ENCODE data around the gene LTB4R.
"Not testable (repeated sequence)": the region's sequence is repeated elsewhere in the genome, so short reads cannot be mapped to it uniquely, and the experiment has no call there.

LTB4R gene

GRCh38 chr14:24325041-24325530 lies 13.8 kb downstream of the LTB4R start:
- ChIA-PET CTCF (interaction anchor here (1.2 to 37.5 kb wide), 7 partner anchors 8 to 353 kb away, joined by 3 to 1633 read pairs (median 4); partner anchors contain the start of genes ADCY4, CBLN3, CIDEB and DHRS1), POLR2A (no interaction called here)
- TF ChIP-seq CTCF (IDR thresholded peaks at IDR 0.05; ENCODE audit: insufficient read depth, low read length, missing control alignments): no peak
- no peak for DNase-seq (ENCODE audit: low read depth, low spot score)
- H3K4me3 ChIP-seq (ENCODE audit: low read depth, low read length): no peak overlapping the region

- no peak for DNase-seq (ENCODE audit: low read depth, low spot score)
- H3K4me3 ChIP-seq (ENCODE audit: low read depth, low read length): no peak overlapping the region
- no peak for TF ChIP-seq CTCF (IDR thresholded peaks at IDR 0.05; ENCODE audit: insufficient read depth, low read length, missing control alignments)
- ChIA-PET POLR2A (no interaction called here), CTCF (interaction anchor here (0.6 to 37.5 kb wide), 5 partner anchors 7 to 101 kb away, joined by 3 to 1633 read pairs (median 114); partner anchors contain the start of genes ADCY4, CBLN3, CIDEB and DHRS1)
Observed at GRCh38 chr14:24325963-24326362, 14.7 kb downstream of the LTB4R start.

GRCh38 chr14:24327303-24327702 lies 16.0 kb downstream of the LTB4R start:
- DNase-seq (ENCODE audit: low read depth, low spot score): no peak
- TF ChIP-seq CTCF (IDR thresholded peaks at IDR 0.05; ENCODE audit: insufficient read depth, low read length, missing control alignments): no peak
- no peak overlapping the region for H3K4me3 ChIP-seq (ENCODE audit: low read depth, low read length)
- POLR2A ChIA-PET: no interaction called here
- CTCF ChIA-PET: interaction anchor here (1.1 to 37.5 kb wide), 9 partner anchors 8 to 100 kb away, joined by 3 to 1633 read pairs (median 14); partner anchors contain the start of genes CBLN3, CIDEB, DHRS1 and KHNYN

GRCh38 chr14:24327914-24328313 lies 16.6 kb downstream of the LTB4R start:
- DNase-seq (ENCODE audit: low read depth, low spot score); POLR2A ChIA-PET; H3K4me3 ChIP-seq (ENCODE audit: low read depth, low read length): not testable (repeated sequence)
- peak; percentile 17 for TF ChIP-seq CTCF (IDR thresholded peaks at IDR 0.05; ENCODE audit: insufficient read depth, low read length, missing control alignments)
- CTCF ChIA-PET: interaction anchor here (0.5 to 37.5 kb wide), 12 partner anchors 9 to 343 kb away, joined by 3 to 1633 read pairs (median 6); partner anchors contain the start of genes CBLN3, CIDEB, DHRS1 and KHNYN

GRCh38 chr14:24329073-24329663 lies 17.9 kb downstream of the LTB4R start:
- ChIA-PET CTCF (interaction anchor here (1.0 to 37.5 kb wide), 9 partner anchors 10 to 98 kb away, joined by 3 to 1633 read pairs (median 14); partner anchors contain the start of genes CBLN3, CIDEB, DHRS1 and KHNYN), POLR2A (no interaction called here)
- TF ChIP-seq CTCF (IDR thresholded peaks at IDR 0.05; ENCODE audit: insufficient read depth, low read length, missing control alignments): no peak
- no peak overlapping the region for H3K4me3 ChIP-seq (ENCODE audit: low read depth, low read length)
- no peak for DNase-seq (ENCODE audit: low read depth, low spot score)

GRCh38 chr14:24329736-24330135 lies 18.4 kb downstream of the LTB4R start:
- DNase-seq (ENCODE audit: low read depth, low spot score): no peak
- TF ChIP-seq CTCF (IDR thresholded peaks at IDR 0.05; ENCODE audit: insufficient read depth, low read length, missing control alignments): no peak
- POLR2A ChIA-PET: no interaction called here
- CTCF ChIA-PET: interaction anchor here (1.0 to 37.5 kb wide), 9 partner anchors 9 to 98 kb away, joined by 3 to 1633 read pairs (median 23); partner anchors contain the start of genes CBLN3, CIDEB, DHRS1 and KHNYN
- H3K4me3 ChIP-seq (ENCODE audit: low read depth, low read length): no peak overlapping the region

All from AG04449 (cell line).